Kidney (tissue), 14 donors: ENCODE results near the gene MDGA2. TPM values are rescaled to one million over a fixed set of nuclear protein-coding genes. Genes with fewer than 3 reads are reported as not detected.

Experiments used
- DNase-seq, 5 donors: peaks; one replicate each; pipeline ENCODE4 v3.0.0-alpha.2; 2013 to 2020
- FAIRE-seq: peaks from 2 replicates; lab custom pipeline; 2012; peaks lifted over from hg19 to GRCh38; lab: Jason Lieb, UNC
- H3K27ac ChIP-seq, 2 donors: one replicate each; pipeline ENCODE4 v1.7.0; 2013; ENCODE audit warnings: low read depth in 2 of 2, low read length in 2 of 2, inconsistent platforms in 1 of 2
- H3K27me3 ChIP-seq: one replicate; pipeline ENCODE4 v1.7.1; 2013; ENCODE audit warnings: low read length, inconsistent platforms; ENCODE audit not compliant: control insufficient read depth, insufficient read depth
- H3K36me3 ChIP-seq, 3 donors: one replicate each; pipeline versions ENCODE4 v1.7.0 to v1.7.1; 2013; ENCODE audit warnings: low read length in 3 of 3, control low read depth in 1 of 3, inconsistent platforms in 1 of 3; ENCODE audit not compliant: insufficient read depth in 3 of 3, control insufficient read depth in 2 of 3
- H3K4me1 ChIP-seq, 3 donors: one replicate each; pipeline versions ENCODE4 v1.7.0 to v1.7.1; 2013; ENCODE audit warnings: low read length in 3 of 3, inconsistent platforms in 1 of 3, low read depth in 1 of 3; ENCODE audit not compliant: control insufficient read depth in 2 of 3, insufficient read depth in 2 of 3
- H3K4me3 ChIP-seq, 3 donors: one replicate each; pipeline versions ENCODE4 v1.7.0 to v1.8.1; 2013; ENCODE audit warnings: low read length in 3 of 3, control low read depth in 1 of 3, inconsistent platforms in 1 of 3
- H3K9ac ChIP-seq, 3 donors: one replicate each; pipeline versions ENCODE4 v1.7.0 to v1.7.1; 2013; ENCODE audit warnings: low read length in 3 of 3, control low read depth in 1 of 3, inconsistent platforms in 1 of 3
- H3K9me3 ChIP-seq, 3 donors: one replicate each; pipeline versions ENCODE4 v1.7.0 to v1.7.1; 2013; ENCODE audit warnings: low read length in 3 of 3, control low read depth in 1 of 3, inconsistent platforms in 1 of 3; ENCODE audit not compliant: control insufficient read depth in 2 of 3, insufficient read depth in 1 of 3
- intact Hi-C: fragments of 100-400 bp; cut with DNase I; formaldehyde crosslinking; loops from one replicate; pipeline ENCODE4 v1.11.1; 2022
- polyA plus RNA-seq: library from polyadenylated mRNA; stranded (reverse); fragments of 350-450 nt; fragmentation: Illumina TruSeq; extraction: RNeasy Lipid Tissue Mini Kit (QIAGEN cat#74804); gene quantifications from one replicate; pipeline ENCODE4 v1.2.3, GENCODE V29; 2014; ENCODE audit warnings: low read depth, low replicate concordance; ENCODE audit not compliant: insufficient read depth
- total RNA-seq: library from RNA; stranded (reverse); fragmentation: NEBNext Ultra II Directional; extraction: Animal tissue kit (Norgen Biotek cat#: 25700); gene quantifications from one replicate; pipeline ENCODE4 v1.2.1, GENCODE V29; 2021
- TF ChIP-seq, protein P1 (sequence below): IDR thresholded peaks from 3 replicates; pipeline ENCODE4 v1.5.1; 2012; ENCODE audit warnings: mild to moderate bottlenecking, moderate library complexity, borderline replicate concordance; ENCODE audit not compliant: insufficient read depth; ENCODE audit errors: extremely low read depth
- donor health status: control.
- donor health status: control.
- donor health status: control.
- donor health status: control.
- donor health status: control.
- donor health status: DM: yes; HTN: yes; CAD: no.
- donor health status: Normal renal cell carcinoma (clear cell type).

The MDGA2 gene
- total and polyA plus RNA-seq, 2 donors from 2014 or later: 0.41 TPM; not detected in 1

- TF ChIP-seq, protein P1, sequence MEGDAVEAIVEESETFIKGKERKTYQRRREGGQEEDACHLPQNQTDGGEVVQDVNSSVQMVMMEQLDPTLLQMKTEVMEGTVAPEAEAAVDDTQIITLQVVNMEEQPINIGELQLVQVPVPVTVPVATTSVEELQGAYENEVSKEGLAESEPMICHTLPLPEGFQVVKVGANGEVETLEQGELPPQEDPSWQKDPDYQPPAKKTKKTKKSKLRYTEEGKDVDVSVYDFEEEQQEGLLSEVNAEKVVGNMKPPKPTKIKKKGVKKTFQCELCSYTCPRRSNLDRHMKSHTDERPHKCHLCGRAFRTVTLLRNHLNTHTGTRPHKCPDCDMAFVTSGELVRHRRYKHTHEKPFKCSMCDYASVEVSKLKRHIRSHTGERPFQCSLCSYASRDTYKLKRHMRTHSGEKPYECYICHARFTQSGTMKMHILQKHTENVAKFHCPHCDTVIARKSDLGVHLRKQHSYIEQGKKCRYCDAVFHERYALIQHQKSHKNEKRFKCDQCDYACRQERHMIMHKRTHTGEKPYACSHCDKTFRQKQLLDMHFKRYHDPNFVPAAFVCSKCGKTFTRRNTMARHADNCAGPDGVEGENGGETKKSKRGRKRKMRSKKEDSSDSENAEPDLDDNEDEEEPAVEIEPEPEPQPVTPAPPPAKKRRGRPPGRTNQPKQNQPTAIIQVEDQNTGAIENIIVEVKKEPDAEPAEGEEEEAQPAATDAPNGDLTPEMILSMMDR: no peak
- H3K9ac ChIP-seq: no peak overlapping the region
- H3K27ac ChIP-seq: no peak overlapping the region
- no peaks in the 10 kb centered on the region for H3K9me3 ChIP-seq
- intact Hi-C loops: no loop called here
- no peak for DNase-seq
- no peaks in the 10 kb centered on the region for H3K4me1 ChIP-seq
- no peak overlapping the region for H3K4me3 ChIP-seq
- no peaks in the 10 kb centered on the region for H3K36me3 ChIP-seq
- no peaks in the 10 kb centered on the region for H3K27me3 ChIP-seq
- no peak for FAIRE-seq
These were observed 414.1 kb downstream of the MDGA2 start for GRCh38 chr14:47261350-47261749.

DNA sequence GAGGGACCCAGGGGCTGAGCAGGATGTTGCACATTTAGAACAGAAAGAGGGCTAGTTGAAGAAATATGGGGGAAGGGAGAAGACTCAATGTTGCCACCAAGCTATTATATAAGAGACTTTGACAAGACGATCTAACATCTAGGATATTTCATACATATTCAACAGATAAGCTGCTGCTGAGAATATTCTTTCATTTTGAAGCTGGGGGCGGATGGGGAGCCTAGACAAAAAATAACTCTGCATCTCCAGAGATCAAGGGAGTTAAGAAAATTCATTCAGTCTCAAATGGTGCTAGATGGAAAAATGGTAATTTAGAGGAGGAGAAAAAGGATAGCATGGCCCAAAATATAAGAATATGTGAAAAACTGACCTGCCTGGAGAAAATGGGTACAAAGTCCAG is 415.6 kb downstream of the MDGA2 start:
- Histone ChIP-seq H3K4me1 (no peaks in the 10 kb centered on the region), H3K27me3 (no peaks in the 10 kb centered on the region), H3K9me3 (no peaks in the 10 kb centered on the region), H3K9ac (no peak overlapping the region), H3K27ac (no peak overlapping the region), H3K4me3 (no peak overlapping the region), H3K36me3 (no peaks in the 10 kb centered on the region)
- no peak for DNase-seq
- intact Hi-C loops: no loop called here
- TF ChIP-seq, protein P1: no peak
- no peak for FAIRE-seq

DNA sequence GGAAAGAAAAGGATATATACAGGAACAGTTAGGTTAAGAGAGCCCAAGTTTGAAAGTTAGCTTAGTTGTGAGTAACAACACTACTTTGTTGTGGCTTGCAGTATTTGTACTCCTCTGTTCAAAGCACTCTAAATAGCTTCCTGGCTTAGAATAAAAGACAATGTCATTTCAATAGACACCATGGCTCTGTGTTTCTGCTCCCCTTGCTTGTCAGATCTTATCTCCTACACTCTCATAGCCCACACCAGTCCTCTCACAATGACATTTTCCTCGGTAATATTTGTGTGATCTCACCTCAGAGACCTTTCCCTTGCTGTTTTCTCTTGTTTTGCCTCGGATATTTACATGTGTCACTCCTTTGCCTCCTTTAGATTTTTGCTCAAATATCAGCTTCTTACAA is 418.4 kb downstream of the MDGA2 start:
- H3K4me3 ChIP-seq: no peak overlapping the region
- no peak overlapping the region for H3K9ac ChIP-seq
- H3K27ac ChIP-seq: no peak overlapping the region
- intact Hi-C loops: no loop called here
- TF ChIP-seq, protein P1: no peak
- DNase-seq (no peak), FAIRE-seq (no peak)
- H3K27me3 ChIP-seq: no peaks in the 10 kb centered on the region
- no peaks in the 10 kb centered on the region for H3K9me3 ChIP-seq
- no peaks in the 10 kb centered on the region for H3K36me3 ChIP-seq
- H3K4me1 ChIP-seq: no peaks in the 10 kb centered on the region

GRCh38 chr14:47252802-47253201 is 422.6 kb downstream of the MDGA2 start:
- Histone ChIP-seq H3K4me1 (no peaks in the 10 kb centered on the region), H3K9me3 (no peaks in the 10 kb centered on the region), H3K9ac (no peak overlapping the region), H3K27ac (no peak overlapping the region), H3K36me3 (no peaks in the 10 kb centered on the region), H3K27me3 (no peaks in the 10 kb centered on the region), H3K4me3 (no peak overlapping the region)
- TF ChIP-seq, protein P1: no peak
- intact Hi-C loops: no loop called here
- DNase-seq: no peak
- FAIRE-seq: no peak
